ENCODE results near the gene SYNDIG1L.
A peak's percentile ranks its signal among the peaks of the same experiment; 100 is the strongest.
"Not testable (repeated sequence)": the region's sequence is repeated elsewhere in the genome, so short reads cannot be mapped to it uniquely, and the experiment has no call there.

The SYNDIG1L gene

DNA sequence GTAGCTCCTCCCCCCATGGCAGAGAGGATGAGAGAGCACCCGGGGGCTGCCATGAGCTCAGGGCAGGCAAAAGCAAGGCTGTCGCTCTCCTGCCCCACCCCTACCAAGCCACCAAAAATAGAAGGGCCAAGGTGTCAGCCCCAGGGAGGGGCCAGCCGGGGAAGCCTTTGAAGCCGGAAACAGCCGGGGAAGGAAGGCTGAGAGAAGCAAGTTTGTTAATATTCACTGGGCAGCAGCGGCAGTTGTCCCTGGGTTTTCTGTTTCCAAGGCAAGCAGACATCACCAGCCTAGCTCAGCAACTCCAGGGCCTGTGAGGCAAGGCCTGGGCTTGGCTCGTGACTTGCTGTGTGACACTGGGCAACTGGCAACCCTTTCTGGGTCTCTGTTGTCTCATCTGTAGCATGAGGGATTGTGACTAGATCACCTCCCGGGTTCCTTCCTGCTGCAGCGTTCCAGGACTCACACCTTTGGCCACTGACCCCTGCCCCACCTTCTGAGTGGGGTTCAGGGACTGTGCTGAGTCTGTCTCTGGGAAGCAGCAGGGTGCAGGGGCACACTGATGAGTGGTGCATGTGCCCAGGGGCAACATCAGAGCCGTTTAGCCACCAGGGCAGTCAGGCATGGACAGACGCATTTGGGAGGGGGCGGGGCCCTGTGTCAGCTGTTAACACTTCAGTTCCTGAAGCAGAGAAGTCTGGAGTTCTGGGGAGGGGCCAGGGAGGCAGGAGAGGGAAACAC lies 24.3 kb downstream of the SYNDIG1L start:
- DNase-seq: peak; percentile 22 to 66 (median 57)

DNA sequence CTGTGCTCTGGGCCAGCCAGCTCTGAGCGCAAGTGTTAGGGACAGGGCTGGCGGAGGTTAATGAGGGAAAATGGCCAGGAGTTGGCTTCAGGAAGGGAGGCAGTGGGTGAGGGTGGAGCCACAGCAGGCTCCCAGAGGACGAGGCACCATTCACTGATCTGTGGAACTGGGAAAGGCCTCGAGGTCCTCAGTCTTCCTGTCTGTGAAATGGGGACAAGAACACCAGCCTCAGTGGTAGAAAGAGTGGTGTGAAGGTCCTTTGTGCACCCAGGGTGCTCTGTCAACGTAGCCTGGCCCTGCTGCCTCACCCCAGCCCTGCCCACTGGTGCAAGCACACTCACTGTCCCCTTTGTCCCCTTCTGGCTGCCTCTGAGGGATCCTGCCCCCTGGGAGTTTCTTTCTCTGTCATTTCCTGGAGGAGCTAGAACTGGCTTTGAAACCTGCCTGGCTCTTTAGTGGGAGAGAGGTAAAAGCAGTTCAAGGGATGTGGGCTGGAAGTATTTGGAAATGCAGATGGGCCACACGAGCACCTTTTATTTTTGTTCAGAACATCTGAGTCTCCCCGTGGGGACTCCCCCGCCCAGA lies 25.0 kb downstream of the SYNDIG1L start:
- DNase-seq: peak in 1 of 3 experiments; percentile 13

DNA sequence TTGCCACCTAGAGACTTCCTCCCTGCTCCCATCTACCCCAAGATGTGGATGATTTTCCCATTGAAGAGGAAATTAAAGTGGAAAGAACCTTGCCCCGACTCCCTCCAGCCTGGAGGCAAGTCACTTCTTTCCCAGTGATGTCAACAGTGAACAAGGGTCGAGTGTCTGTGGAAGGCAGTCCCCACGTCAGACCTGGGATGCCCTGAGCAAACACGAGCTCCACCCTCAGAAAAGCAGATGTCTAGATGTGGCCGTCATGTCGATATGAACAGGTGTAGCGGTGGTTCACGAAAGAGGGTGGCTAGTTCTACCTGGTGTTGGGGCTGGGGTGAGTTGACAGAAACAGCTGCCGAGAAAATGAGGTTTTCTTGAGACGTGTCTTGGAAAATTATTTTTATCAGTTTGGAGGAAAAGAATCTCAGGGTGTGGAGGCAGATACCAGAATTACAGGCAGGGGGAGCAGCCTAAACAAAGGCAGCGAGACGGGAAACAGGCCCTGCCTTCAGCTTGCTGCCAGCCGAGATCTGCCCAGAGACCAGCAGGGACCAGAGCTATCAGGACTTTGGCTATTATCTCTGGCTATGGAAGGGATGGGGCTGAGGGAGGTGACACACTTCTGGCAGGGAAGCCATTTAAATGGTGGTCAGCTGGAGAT lies 25.9 kb downstream of the SYNDIG1L start:
- DNase-seq: peak in 1 of 3 experiments; percentile 13

DNA sequence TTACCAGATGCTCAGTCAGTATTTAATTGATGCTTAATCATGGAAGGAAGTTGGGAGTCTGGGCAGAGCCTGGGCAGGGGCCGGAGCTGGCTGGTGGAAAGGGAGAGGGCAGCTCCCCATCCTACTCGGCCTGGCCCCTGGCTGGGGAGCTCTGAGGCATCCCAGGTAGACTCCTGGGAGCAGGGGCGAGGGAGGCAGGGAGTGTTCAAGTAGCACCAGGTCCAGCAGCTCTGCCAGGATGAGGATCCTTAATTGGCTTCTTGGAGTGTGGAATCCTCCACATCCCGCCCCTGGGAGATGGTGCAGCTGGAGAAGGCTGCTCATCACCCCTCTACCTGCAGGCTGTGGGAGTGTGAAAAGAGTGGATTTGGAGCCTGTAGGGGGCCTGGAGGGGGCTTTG lies 30.9 kb downstream of the SYNDIG1L start:
- no peak for DNase-seq

DNA sequence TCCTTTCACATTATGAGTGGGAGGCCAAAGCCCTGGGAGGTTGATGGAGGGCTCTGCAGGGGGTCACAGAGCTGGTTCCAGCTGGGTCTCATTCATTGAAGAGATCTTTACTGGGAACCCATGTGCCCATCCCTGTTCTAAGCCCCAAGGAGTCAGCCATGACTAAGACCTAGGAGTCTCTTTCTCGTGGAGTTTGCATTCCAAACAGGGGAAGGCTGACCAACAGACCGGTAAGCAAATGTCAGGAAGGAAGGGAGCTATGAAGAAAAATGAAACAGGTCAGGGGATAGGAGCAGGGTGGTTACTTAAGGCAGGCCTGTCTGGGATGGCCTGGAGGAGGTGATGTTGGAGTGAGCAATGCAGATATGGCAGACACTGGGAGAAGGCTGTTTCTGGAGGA lies 31.5 kb downstream of the SYNDIG1L start:
- DNase-seq: no peak

DNA sequence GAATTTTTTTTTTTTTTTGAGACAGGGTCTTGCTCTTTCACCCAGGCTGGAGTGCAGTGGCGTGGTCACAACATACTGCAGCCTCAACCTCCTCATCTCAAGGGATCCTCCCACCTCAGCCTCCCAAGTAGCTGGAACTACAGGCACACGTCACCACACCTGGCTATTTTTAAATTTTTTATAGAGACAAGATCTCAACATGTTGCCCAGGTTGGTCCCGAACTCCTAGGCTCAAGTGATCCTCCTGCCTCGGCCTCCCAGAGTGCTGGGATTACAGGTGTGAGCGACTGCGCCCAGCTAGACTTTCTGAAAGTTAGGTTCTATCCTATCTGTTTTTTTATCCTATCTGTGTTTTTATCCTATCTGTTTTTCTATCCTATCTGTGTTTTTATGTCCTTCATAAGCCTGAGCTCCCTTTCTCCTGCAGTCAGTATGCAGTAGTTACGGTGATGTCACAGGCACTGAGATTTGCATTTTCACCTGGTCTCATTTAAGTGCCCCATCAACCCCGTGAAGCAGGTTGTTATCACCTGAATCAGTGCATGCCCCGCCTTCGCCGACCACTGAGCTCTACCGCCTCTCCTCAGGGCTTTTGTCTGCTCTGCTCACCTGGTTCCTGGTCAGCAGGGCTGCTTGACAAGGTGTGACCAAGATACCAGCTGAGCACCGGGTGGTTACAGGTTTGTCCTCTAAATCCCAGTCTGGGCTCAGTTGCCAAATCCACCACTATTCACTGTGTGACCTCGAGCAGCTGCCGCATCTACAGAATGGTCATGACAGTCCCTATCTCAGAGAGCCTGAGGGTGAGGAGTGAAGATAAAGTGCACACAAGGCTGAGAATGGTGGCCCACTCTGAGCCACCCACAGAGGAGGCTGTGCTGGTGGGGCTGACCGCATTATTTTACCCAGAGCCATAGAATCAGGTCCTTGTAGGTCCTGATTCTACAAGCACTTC lies 33.1 kb downstream of the SYNDIG1L start:
- DNase-seq: peak in 1 of 3 experiments; percentile 32

DNA sequence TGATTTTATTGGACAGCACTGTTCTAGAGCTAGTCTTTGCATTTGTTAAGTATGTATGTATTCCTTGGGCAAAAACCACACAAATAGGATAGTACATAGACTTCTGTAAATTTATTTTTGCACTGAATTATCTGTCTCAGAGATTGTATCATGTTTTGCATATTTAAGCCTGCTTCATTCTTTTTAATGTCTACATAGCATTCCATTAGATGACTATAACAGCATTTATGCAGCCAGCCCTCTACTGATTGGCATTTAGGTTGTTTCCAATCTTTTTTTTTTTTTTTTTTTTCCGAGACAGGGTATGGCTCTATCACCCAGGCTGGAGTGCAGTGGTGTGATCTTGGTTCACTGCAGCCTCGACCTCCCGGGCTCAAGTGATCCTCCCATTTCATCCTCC lies 34.5 kb downstream of the SYNDIG1L start:
- no peak for DNase-seq

DNA sequence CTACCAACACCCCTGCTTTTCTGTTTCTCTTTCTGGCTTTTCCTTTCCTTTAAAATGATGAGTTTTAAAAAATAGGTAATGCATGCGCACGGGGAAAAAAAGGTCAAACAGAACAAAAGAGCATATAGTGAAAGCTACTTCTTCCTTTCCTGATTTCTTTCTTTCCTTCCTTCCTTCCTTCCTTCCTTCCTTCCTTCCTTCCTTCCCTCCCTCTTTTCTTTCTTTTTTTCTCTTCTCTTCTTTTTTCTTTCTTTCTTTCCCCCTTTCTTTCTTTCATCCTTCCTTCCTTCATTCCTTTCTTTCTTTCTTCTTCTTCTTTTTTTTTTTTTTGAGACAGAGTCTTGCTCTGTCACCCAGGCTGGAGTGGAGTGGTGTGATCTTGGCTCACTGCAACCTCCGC lies 35.5 kb downstream of the SYNDIG1L start:
- not testable (repeated sequence) for DNase-seq

DNA sequence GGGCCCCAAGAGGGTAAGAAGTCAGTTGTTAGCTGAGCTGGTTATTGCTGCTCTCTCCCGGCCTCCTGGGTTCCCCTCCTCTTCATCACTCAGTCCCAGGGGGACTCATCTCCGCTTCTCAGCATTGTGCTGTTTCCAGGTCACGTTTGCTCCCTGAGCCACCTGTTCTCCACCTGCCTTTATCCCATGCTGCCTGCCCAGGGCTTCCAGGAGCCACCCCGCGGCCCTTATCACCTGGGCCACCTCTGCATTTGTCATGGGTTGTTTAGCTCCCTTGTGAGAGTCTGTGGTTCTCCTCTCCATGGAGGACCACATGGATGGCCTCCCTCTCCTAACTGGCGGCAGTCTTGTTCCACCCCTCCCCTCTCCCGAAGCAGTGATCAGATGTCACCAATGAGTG lies 36.0 kb downstream of the SYNDIG1L start:
- peak in 1 of 3 experiments; percentile 41 for DNase-seq

DNA sequence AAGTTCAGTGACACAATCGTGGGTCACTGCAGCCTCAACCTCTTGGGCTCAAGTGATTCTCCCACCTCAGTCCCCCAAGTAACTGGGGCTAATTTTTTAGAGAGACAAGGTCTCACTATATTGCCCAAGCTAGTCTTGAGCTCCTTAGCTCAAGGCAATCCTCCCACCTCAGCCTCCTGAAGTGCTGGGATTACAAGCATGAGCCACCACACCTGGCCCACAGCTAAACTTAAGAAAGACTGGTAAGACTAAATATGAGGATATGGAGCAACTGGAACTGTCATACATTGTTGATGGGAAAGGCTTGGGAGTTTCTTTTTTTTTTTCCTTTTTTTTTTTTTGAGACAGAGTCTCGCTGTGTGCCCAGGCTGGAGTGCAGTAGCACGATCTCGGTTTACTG lies 43.8 kb downstream of the SYNDIG1L start:
- DNase-seq: no peak

DNA sequence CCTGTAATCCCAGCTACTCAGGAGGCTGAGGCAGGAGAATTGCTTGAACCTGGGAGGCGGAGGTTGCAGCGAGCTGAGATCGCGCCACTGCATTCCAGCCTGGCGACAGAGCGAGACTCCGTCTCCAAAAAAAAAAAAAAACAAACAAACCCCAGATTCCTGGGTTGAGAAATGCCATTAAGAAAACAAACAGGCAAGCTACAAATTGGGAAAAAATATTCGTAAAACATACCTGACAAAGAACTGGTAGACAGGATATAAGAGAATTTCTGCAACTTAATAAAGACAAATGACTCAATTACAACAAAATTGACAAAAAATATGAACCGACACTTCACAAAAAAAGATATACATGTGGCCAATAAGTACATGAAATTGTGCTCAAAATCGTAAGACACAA lies 44.4 kb downstream of the SYNDIG1L start:
- DNase-seq: not testable (repeated sequence)

DNA sequence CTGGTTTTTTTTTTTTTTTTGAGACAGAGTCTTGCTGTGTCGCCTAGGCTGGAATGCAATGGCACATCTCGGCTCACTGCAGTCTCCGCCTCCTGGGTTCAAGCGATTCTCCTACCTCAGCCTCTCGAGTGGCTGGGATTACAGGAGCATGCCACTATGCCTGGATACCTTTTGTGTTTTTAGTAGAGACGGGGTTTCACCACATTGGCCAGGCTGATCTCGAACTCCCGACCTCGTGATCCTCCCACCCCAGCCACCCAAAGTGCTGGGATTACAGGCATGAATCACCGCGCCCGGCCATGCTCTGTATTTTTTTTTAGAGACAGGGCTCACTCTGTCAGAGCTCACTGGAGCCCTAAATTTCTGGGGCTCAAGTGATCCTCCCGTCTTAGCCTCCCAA lies 45.2 kb downstream of the SYNDIG1L start:
- no peak for DNase-seq

DNA sequence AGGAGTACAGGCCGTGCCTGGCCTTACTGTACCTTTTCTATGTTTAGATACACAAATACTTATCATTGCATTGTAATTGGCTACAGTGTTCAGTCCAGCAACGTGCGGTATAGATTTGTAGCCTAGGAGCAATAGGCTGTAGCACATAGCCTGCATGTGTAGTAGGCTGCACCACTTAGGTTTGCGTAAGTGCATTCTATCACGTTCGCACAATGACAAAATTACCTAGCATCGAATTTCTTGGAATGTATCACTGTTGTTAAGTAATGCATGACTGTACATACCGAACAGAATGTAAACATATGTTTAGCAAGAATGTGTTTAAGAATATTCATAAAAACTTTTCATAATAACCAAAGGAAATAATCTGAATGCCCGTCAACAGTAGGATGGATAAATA lies 45.8 kb downstream of the SYNDIG1L start:
- DNase-seq: no peak

DNA sequence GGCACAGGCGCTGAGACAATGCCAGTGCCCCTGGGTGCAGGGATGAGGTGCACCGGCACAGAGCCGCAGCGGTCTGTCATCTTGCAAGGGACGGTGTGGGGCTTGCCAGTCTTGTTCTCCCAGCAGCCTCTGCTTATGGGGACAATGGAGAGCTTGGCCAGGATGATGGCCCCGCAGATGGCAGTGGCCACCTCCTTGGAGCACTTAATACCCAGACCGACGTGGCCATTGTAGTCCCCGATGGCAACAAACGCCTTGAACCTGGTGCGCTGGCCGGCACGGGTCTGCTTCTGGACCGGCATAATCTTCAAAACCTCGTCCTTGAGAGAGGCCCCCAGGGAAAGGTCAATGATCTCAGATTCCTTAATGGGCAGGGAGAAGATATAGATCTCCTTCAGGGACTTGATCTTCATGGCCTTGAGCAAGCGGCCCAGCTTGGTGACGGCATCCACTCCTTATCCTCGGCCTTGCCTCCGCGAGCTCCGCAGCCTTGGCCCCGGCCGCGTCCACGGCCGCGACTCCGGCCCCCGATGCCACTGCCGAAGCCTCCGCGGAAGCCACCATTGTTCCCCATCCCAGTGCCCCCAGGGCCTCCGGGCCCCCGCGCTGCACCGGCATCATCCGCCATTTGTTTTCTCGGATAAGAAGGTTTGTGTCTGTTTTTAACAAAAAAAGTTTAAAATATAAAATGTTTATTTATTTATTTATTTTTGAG lies 47.9 kb downstream of the SYNDIG1L start:
- no peak for DNase-seq

DNA sequence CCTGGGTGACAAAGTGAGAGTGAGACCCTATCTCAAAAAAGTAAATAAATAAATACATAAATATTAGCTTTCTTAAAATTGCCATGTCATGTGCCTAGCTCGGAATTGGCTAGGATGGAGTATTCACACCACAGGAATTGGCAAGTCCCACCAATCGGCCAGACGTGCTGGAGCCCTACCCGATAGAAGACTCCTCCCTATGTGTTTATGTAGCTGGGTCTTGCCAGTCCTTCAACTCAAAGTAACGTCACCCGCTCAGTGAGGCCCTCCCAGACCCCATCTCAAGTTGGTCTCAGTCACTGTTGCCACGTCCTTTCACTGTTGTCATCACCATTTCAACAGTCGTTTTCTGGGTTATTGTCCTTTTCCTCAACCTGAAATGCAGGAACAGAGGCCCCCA lies 57.6 kb downstream of the SYNDIG1L start:
- DNase-seq: no peak

DNA sequence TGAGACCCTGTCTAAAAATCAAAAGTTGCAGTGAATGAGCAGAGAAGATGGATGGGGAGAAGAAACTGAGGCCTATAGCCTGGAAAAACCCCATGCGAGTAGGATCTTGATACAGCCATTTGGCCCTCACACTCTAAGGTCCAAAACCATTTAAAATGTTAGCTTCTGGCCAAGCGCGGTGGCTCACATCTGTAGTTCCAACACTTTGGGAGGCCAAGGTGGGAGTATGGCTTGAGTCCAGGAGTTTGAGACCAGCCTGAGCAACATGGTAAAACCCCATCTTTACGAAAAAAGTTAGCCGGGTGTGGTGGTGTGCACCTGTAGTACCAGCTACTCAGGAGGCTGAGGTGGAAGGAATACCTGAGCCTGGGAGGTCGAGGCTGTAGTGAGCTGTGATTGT lies 58.0 kb downstream of the SYNDIG1L start:
- DNase-seq: no peak

DNA sequence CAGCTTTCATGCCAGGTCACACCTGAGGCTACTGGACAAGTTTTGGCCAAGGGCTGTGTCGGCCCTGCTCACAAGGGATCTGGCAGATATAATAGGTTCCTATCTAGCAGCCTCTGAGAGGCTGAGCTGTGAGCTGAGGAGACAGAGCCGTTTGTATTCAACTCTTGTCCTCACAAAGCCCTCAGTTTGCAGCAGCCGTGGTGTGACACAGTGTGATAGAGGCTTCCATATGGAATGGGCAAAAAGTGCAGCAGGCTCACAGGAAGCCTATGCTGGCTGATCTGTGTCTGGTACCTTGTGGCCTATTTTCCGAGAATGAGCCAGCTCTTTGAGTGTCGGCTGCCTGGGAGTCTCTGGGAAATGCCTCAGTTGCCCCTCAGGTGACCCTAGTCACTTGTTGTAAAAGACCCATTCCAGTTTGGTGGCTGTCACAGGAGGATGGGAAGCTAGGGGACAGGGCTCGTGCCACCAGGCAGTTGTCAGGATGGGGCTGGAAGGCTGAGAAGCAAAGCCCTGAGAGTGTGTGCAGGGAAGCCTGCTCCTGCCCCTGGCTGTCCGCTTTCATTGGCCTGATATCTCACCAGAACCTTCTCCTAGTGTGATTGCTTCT lies 61.6 kb downstream of the SYNDIG1L start:
- DNase-seq: no peak

DNA sequence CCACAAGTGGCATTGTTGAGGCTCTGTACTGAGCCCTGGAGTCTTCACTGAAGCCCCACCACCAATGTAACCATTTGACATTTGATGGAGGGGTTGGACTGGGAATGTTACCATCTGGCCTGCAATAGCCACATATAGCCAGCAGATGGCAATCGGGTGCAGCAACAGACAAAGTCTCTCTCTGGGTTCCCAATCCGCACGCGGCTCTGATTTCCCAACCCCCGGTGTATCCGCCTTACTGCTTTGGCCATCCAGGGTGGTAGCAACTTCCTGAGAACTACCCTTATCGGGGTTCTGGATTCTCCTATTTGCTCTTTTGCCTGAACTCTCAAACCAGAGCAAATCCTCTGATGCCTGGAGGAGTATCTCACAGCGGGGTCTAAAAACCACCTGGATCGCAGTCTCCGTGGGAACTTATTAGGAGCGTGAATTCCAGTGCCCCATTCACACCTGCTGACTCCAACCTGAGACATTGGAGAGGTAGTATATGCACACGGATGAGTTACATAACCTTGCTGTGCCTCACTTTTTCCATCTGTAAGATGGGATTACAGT lies 63.6 kb downstream of the SYNDIG1L start:
- DNase-seq: peak; percentile 76 to 88 (median 79)

DNA sequence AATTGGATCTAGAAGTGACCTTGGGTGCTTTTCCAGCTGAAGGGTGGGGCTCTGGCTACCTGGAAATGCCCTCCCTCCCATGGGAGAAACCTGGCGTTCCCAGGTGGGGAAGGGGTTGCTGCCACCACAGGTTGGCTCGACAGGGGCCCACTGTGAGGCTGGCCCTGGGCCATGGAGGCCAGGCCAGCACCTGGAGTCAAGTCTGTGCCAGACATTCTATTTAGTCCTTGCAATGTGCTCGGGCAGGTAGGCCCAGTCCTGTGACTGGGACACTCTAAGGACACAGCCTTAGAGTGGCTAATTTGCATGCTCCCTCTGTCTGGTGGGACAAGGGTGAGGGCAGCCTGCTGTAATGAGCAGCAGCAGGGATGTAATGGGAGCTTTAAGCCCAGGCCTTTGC lies 65.8 kb downstream of the SYNDIG1L start:
- no peak for DNase-seq

DNA sequence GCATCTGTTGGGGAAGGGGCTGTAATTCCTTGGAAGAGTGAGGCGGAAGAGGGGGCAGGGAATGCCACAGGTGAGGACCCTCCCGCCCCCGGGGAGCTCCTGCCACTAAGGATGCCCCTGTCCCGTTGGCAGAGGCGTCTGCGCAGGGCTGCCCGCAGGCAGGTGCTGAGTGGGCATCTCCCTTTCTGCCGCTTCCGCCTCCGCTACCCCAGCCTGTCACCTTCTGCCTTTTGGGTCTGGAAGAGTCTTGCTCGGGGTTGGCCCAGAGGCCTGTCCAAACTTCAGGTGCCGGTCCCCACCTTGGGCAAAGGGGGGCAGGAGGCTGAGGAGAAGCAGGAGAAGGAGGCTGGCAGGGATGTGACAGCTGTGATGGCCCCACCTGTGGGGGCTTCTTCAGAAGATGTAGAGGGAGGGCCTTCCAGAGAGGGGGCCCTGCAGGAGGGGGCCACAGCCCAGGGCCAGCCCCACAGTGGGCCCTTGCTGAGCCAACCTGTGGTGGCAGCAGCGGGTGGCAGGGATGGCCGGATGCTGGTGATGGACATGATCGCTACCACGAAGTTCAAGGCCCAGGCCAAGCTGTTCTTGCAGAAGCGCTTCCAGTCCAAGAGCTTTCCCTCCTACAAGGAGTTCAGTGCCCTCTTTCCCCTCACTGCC lies 67.7 kb downstream of the SYNDIG1L start:
- no peak for DNase-seq

DNA sequence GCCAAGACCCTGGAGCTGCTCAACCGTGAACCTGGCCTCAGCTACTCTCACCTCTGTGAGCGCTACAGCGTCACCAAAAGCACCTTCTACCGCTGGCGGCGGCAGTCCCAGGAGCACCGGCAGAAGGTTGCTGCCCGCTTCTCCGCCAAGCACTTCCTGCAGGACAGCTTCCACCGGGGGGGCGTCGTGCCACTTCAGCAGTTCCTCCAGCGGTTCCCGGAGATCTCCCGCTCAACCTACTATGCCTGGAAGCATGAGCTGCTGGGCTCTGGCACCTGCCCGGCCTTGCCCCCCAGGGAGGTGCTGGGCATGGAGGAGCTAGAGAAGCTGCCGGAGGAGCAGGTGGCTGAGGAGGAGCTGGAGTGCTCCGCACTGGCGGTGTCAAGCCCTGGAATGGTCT lies 68.4 kb downstream of the SYNDIG1L start:
- DNase-seq: no peak

All from NCI-H1417 (cell line).